GM19099 (cell line): ENCODE measurements around the gene CXADR.

Experiments
- POLR2A ChIP-seq: IDR thresholded peaks from 3 replicates; pipeline ENCODE4 v1.6.1; 2011; ENCODE audit warnings: low read depth; ENCODE audit not compliant: insufficient read length; ENCODE audit errors: extremely low read depth

The CXADR gene

GRCh38 chr21:17575076-17575475 lies 62.2 kb downstream of the CXADR start:
- no peak for TF ChIP-seq POLR2A

GRCh38 chr21:17576080-17576835 lies 63.4 kb downstream of the CXADR start:
- no peak for TF ChIP-seq POLR2A

GRCh38 chr21:17577701-17578100 lies 64.9 kb downstream of the CXADR start:
- TF ChIP-seq POLR2A, result no peak

- TF ChIP-seq POLR2A, result no peak
These were observed 65.3 kb downstream of the CXADR start for GRCh38 chr21:17578162-17578561.

- no peak for TF ChIP-seq POLR2A
These were observed 66.0 kb downstream of the CXADR start for GRCh38 chr21:17578876-17579275.

GRCh38 chr21:17580319-17580718 lies 67.5 kb downstream of the CXADR start:
- no peak for TF ChIP-seq POLR2A

- TF ChIP-seq POLR2A, result no peak
These were observed 71.1 kb downstream of the CXADR start for GRCh38 chr21:17583898-17584297.

GRCh38 chr21:17585875-17586450 lies 73.1 kb downstream of the CXADR start:
- TF ChIP-seq POLR2A, result no peak

- no peak for TF ChIP-seq POLR2A
These were observed 77.6 kb downstream of the CXADR start for GRCh38 chr21:17590430-17590829.

- TF ChIP-seq POLR2A, result no peak
These were observed 84.8 kb downstream of the CXADR start for GRCh38 chr21:17597680-17598079.

GRCh38 chr21:17598437-17598836 lies 85.6 kb downstream of the CXADR start:
- no peak for TF ChIP-seq POLR2A

- TF ChIP-seq POLR2A, result no peak
These were observed 90.0 kb downstream of the CXADR start for GRCh38 chr21:17602874-17603273.

- TF ChIP-seq POLR2A, result no peak
These were observed 94.8 kb downstream of the CXADR start for GRCh38 chr21:17607684-17608083.

GRCh38 chr21:17609681-17610080 lies 96.8 kb downstream of the CXADR start:
- TF ChIP-seq POLR2A, result no peak

- TF ChIP-seq POLR2A, result no peak
These were observed 98.1 kb downstream of the CXADR start for GRCh38 chr21:17610911-17611310.

GRCh38 chr21:17611414-17612022 lies 98.7 kb downstream of the CXADR start:
- peak; percentile 33 for TF ChIP-seq POLR2A
